GM21515 (cell line): Measurements from ENCODE around the gene DSN1.

Experiments
- ATAC-seq: cut with Tn5 transposase; IDR thresholded peaks from one replicate; pipeline ENCODE4 v1.9.1; 2021; ENCODE audit not compliant: unreplicated experiment

The DSN1 gene

GRCh38 chr20:36796117-36796516, 22.6 kb upstream of the DSN1 start:
- no peak for ATAC-seq

GRCh38 chr20:36795691-36796090, 22.1 kb upstream of the DSN1 start:
- ATAC-seq: no peak

GRCh38 chr20:36794116-36794474, 20.5 kb upstream of the DSN1 start:
- ATAC-seq: no peak

- ATAC-seq: no peak
Observed at GRCh38 chr20:36793294-36794115, 19.9 kb upstream of the DSN1 start.

GRCh38 chr20:36792422-36792821, 18.9 kb upstream of the DSN1 start:
- ATAC-seq: no peak

GRCh38 chr20:36791862-36792261, 18.3 kb upstream of the DSN1 start:
- ATAC-seq: no peak

GRCh38 chr20:36786663-36787062, 13.1 kb upstream of the DSN1 start:
- no peak for ATAC-seq

- no peak for ATAC-seq
Observed at GRCh38 chr20:36786246-36786645, 12.7 kb upstream of the DSN1 start.

GRCh38 chr20:36785308-36785707, 11.7 kb upstream of the DSN1 start:
- ATAC-seq: no peak

- no peak for ATAC-seq
Observed at GRCh38 chr20:36784900-36785299, 11.3 kb upstream of the DSN1 start.

GRCh38 chr20:36784116-36784515, 10.6 kb upstream of the DSN1 start:
- no peak for ATAC-seq

- ATAC-seq: no peak
Observed at GRCh38 chr20:36779656-36780025, 6.1 kb upstream of the DSN1 start.

GRCh38 chr20:36778831-36779655, 5.5 kb upstream of the DSN1 start:
- no peak for ATAC-seq

- no peak for ATAC-seq
Observed at GRCh38 chr20:36777576-36777975, 4.0 kb upstream of the DSN1 start.

GRCh38 chr20:36777167-36777566, 3.6 kb upstream of the DSN1 start:
- no peak for ATAC-seq

- no peak for ATAC-seq
Observed at GRCh38 chr20:36775826-36776225, 2.3 kb upstream of the DSN1 start.

- ATAC-seq: no peak
Observed at GRCh38 chr20:36775196-36775595, 1.6 kb upstream of the DSN1 start.

- ATAC-seq: peak; percentile 37
Observed at GRCh38 chr20:36773107-36773596, 411 bp downstream of the DSN1 start.

- no peak for ATAC-seq
Observed at GRCh38 chr20:36770680-36771079, 2.9 kb downstream of the DSN1 start.

- ATAC-seq: no peak
Observed at GRCh38 chr20:36768768-36769430, 4.7 kb downstream of the DSN1 start.

- no peak for ATAC-seq
Observed at GRCh38 chr20:36761125-36761524, 12.4 kb downstream of the DSN1 start.

- no peak for ATAC-seq
Observed at GRCh38 chr20:36760647-36761046, 12.9 kb downstream of the DSN1 start.
